GM23338 (cell line): ENCODE data around the gene SLC36A2. TPM values are rescaled to one million over a fixed set of nuclear protein-coding genes. Genes with fewer than 3 reads are reported as not detected.

Experiments used
- ATAC-seq: fragments of 200-7000 bp; cut with Tn5 transposase; 3 replicates; pipeline ENCODE4 v1.9.1; 2020
- DNase-seq: peaks from one replicate; pipeline ENCODE4 v3.0.0-alpha.2; 2015; ENCODE audit warnings: low spot score
- H2AFZ ChIP-seq: fragments of 200-600 bp; sonication (generic); 2 replicates; pipeline ENCODE4 v1.8.0; 2016; ENCODE audit warnings: antibody characterized with exemption, mild to moderate bottlenecking, moderate library complexity
- H3F3A ChIP-seq: fragments of 200-600 bp; sonication (generic); replicated peaks from 2 replicates; pipeline ENCODE4 v1.8.0; 2017; ENCODE audit warnings: antibody characterized with exemption, mixed run types, low read depth
- H3K27ac ChIP-seq: fragments of 200-600 bp; sonication (generic); 2 replicates; pipeline ENCODE4 v1.6.1; 2016; ENCODE audit warnings: low read depth
- H3K27me3 ChIP-seq: fragments of 200-600 bp; sonication (generic); 2 replicates; pipeline ENCODE4 v1.8.0; 2016; ENCODE audit warnings: mild to moderate bottlenecking, mixed run types, moderate library complexity; ENCODE audit not compliant: insufficient read depth
- H3K36me3 ChIP-seq: fragments of 200-600 bp; sonication (generic); 2 replicates; pipeline ENCODE4 v1.8.0; 2016; ENCODE audit warnings: mild to moderate bottlenecking; ENCODE audit not compliant: insufficient read depth
- H3K4me1 ChIP-seq: fragments of 200-600 bp; sonication (generic); 2 replicates; pipeline ENCODE4 v1.8.0; 2016; ENCODE audit warnings: mild to moderate bottlenecking, moderate library complexity; ENCODE audit not compliant: insufficient read depth
- H3K4me2 ChIP-seq: fragments of 200-600 bp; sonication (generic); 2 replicates; pipeline ENCODE4 v1.7.1; 2017; ENCODE audit warnings: mixed run types
- H3K4me3 ChIP-seq: fragments of 200-600 bp; sonication (generic); 2 replicates; pipeline ENCODE4 v1.6.1; 2016; ENCODE audit warnings: mixed run types
- H3K79me2 ChIP-seq: fragments of 200-600 bp; sonication (generic); replicated peaks from 2 replicates; pipeline ENCODE4 v1.8.0; 2017; ENCODE audit warnings: mild to moderate bottlenecking; ENCODE audit not compliant: insufficient read depth
- H3K9me2 ChIP-seq: fragments of 200-600 bp; sonication (generic); 2 replicates; pipeline ENCODE4 v1.8.0; 2017; ENCODE audit not compliant: insufficient read depth
- H4K20me1 ChIP-seq: fragments of 200-600 bp; sonication (generic); replicated peaks from 2 replicates; pipeline ENCODE4 v1.8.0; 2017; ENCODE audit warnings: mild to moderate bottlenecking; ENCODE audit not compliant: insufficient read depth
- H3K27ac Mint-ChIP-seq: 2 replicates; pipeline ENCODE4 v1.8.0; 2020; ENCODE audit warnings: inconsistent platforms, mild to moderate bottlenecking, moderate library complexity, mixed read lengths
- H3K27me3 Mint-ChIP-seq: 3 replicates; pipeline ENCODE4 v1.8.0; 2022; ENCODE audit warnings: low read depth, mild to moderate bottlenecking, moderate library complexity, mixed read lengths, inconsistent platforms; ENCODE audit not compliant: insufficient read depth, poor library complexity
- H3K36me3 Mint-ChIP-seq: 3 replicates; pipeline ENCODE4 v1.8.0; 2021; ENCODE audit warnings: low read depth, mild to moderate bottlenecking, inconsistent platforms, moderate library complexity, mixed read lengths
- H3K4me1 Mint-ChIP-seq: 3 replicates; pipeline ENCODE4 v1.8.0; 2020; ENCODE audit warnings: mild to moderate bottlenecking, inconsistent platforms, mixed read lengths
- H3K4me3 Mint-ChIP-seq: 3 replicates; pipeline ENCODE4 v1.8.0; 2021; ENCODE audit warnings: moderate library complexity, mild to moderate bottlenecking, inconsistent platforms, mixed read lengths
- H3K9me3 Mint-ChIP-seq: 3 replicates; pipeline ENCODE4 v1.8.0; 2020; ENCODE audit warnings: moderate library complexity, mild to moderate bottlenecking, inconsistent platforms, mixed read lengths
- CREB1 ChIP-seq: fragments of 250-450 bp; sonication (Bioruptor Pico); IDR thresholded peaks from 2 replicates; pipeline ENCODE4 v1.5.0; 2020; ENCODE audit warnings: low read depth, mild to moderate bottlenecking, moderate library complexity
- NANOG ChIP-seq: IDR thresholded peaks from 2 replicates; pipeline ENCODE4 v1.6.1; 2016; ENCODE audit warnings: antibody characterized with exemption, borderline replicate concordance
- POLR2AphosphoS5 ChIP-seq: IDR thresholded peaks from 2 replicates; pipeline ENCODE4 v1.6.1; 2016; ENCODE audit warnings: antibody characterized with exemption, low read depth
- STAT1 ChIP-seq: IDR thresholded peaks from one replicate; pipeline ENCODE4 v1.6.1; 2016; ENCODE audit warnings: antibody characterized with exemption; ENCODE audit not compliant: unreplicated experiment
- ZNF114 ChIP-seq: fragments of 250-450 bp; sonication (Bioruptor Pico); IDR thresholded peaks from 2 replicates; pipeline ENCODE4 v1.5.0; 2020; ENCODE audit warnings: mild to moderate bottlenecking, moderate library complexity
- ZNF331 ChIP-seq: fragments of 250-450 bp; sonication (Bioruptor Pico); IDR thresholded peaks from 2 replicates; pipeline ENCODE4 v1.5.0; 2020; ENCODE audit warnings: low read depth, mild to moderate bottlenecking, moderate library complexity
- polyA plus RNA-seq: library from polyadenylated mRNA; unstranded; fragments of >200 nt; fragmentation: Nextera tagmentation; extraction: Ambion mirVana; gene quantifications from 2 replicates; pipeline ENCODE4 v1.2.1, GENCODE V29; 2016
- total RNA-seq: library from RNA; depleted of rRNA; stranded (reverse); fragments of >200 nt; shearing (Covaris generic); gene quantifications from 2 replicates; pipeline ENCODE4 v1.2.3, GENCODE V29; 2014
- TF ChIP-seq, protein P1 (sequence below): IDR thresholded peaks from one replicate; pipeline ENCODE4 v1.6.1; 2018; ENCODE audit warnings: antibody characterized with exemption; ENCODE audit not compliant: unreplicated experiment
- TF ChIP-seq, protein P2 (sequence below), 2 experiments: fragments of 200-600 bp in 1 of 2; sonication (generic) in 1 of 2; conservative IDR thresholded peaks; 2 replicates each; pipeline versions ENCODE4 v1.5.1 to v1.6.1; 2016 to 2017; ENCODE audit warnings: antibody characterized with exemption in 2 of 2, low read depth in 2 of 2, mild to moderate bottlenecking in 2 of 2, moderate library complexity in 1 of 2
- TF ChIP-seq, protein P3 (sequence below): IDR thresholded peaks from 2 replicates; pipeline ENCODE4 v1.6.1; 2016; ENCODE audit warnings: antibody characterized with exemption

SLC36A2 gene
- total and polyA plus RNA-seq, 2 experiments from 2014 or later = 0.08 TPM; not detected in 1

DNA sequence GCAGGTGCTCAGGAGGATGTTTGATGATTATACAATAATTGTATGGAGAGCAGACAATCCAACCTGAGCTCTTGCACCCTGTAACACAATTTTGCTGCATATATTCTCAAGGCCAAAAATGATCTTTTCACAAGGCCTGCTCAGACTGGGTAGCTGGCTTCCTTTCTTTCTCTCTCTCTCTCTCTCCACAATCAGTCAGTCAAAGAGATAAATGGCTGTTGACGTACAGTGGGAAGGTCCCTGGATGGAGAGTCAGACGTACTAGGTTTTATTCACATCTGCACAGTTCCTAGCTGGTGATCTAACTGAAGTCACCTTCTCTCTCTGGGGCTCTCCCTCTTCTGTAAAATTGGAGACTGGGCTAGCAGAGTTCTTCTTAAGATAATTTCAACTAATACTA, 19.8 kb downstream of the SLC36A2 start (continued):
- TF ChIP-seq, protein P1, sequence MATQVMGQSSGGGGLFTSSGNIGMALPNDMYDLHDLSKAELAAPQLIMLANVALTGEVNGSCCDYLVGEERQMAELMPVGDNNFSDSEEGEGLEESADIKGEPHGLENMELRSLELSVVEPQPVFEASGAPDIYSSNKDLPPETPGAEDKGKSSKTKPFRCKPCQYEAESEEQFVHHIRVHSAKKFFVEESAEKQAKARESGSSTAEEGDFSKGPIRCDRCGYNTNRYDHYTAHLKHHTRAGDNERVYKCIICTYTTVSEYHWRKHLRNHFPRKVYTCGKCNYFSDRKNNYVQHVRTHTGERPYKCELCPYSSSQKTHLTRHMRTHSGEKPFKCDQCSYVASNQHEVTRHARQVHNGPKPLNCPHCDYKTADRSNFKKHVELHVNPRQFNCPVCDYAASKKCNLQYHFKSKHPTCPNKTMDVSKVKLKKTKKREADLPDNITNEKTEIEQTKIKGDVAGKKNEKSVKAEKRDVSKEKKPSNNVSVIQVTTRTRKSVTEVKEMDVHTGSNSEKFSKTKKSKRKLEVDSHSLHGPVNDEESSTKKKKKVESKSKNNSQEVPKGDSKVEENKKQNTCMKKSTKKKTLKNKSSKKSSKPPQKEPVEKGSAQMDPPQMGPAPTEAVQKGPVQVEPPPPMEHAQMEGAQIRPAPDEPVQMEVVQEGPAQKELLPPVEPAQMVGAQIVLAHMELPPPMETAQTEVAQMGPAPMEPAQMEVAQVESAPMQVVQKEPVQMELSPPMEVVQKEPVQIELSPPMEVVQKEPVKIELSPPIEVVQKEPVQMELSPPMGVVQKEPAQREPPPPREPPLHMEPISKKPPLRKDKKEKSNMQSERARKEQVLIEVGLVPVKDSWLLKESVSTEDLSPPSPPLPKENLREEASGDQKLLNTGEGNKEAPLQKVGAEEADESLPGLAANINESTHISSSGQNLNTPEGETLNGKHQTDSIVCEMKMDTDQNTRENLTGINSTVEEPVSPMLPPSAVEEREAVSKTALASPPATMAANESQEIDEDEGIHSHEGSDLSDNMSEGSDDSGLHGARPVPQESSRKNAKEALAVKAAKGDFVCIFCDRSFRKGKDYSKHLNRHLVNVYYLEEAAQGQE = no peak
- TF ChIP-seq ZNF114 (CRISPR knock-in tag) = no peak

DNA sequence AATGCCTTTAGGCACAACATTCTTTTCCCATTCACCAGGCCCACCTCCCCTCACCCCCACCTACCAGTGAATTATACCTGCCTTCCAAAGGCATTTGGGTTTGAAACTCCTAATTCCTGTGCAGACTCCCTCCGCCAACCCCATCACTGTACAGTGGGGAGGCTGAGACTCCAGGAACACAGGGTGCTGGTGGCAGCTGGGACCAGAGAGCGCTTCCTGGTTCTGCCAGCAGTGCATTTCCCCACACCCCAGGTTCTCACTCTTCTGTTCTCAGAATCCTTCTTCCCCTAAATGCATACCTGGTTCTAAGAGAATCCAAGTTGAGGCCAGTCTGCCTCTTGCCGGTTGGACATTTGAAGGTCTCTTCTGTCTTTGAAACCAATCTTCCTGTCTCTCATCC, 21.1 kb downstream of the SLC36A2 start:
- Mint-ChIP-seq H3K27ac (no peak overlapping the region), H3K36me3 (no peaks in the 10 kb centered on the region), H3K4me1 (peaks cover 10% of the 10 kb centered on the region), H3K27me3 (peaks cover 8% of the 10 kb centered on the region), H3K4me3 (no peak overlapping the region), H3K9me3 (no peaks in the 10 kb centered on the region)
- Histone ChIP-seq H3K4me3 (no peak overlapping the region), H4K20me1 (no peaks in the 10 kb centered on the region), H3K27me3 (no peaks in the 10 kb centered on the region), H3F3A (no peaks in the 10 kb centered on the region), H3K79me2 (no peaks in the 10 kb centered on the region), H3K4me1 (no peaks in the 10 kb centered on the region), H2AFZ (peak overlapping the region; percentile 60), H3K27ac (no peak overlapping the region), H3K9me2 (peaks cover 11% of the 10 kb centered on the region; the same call in 1 of the 2 replicates), H3K36me3 (no peaks in the 10 kb centered on the region), H3K4me2 (0 out of 2 replicates have a peak overlapping the region, but pooled peaks have one; percentile 17)
- DNase-seq (no peak), ATAC-seq (0 out of 3 replicates have a peak, but pooled peaks have one; percentile 46)
- TF ChIP-seq, protein P2, sequence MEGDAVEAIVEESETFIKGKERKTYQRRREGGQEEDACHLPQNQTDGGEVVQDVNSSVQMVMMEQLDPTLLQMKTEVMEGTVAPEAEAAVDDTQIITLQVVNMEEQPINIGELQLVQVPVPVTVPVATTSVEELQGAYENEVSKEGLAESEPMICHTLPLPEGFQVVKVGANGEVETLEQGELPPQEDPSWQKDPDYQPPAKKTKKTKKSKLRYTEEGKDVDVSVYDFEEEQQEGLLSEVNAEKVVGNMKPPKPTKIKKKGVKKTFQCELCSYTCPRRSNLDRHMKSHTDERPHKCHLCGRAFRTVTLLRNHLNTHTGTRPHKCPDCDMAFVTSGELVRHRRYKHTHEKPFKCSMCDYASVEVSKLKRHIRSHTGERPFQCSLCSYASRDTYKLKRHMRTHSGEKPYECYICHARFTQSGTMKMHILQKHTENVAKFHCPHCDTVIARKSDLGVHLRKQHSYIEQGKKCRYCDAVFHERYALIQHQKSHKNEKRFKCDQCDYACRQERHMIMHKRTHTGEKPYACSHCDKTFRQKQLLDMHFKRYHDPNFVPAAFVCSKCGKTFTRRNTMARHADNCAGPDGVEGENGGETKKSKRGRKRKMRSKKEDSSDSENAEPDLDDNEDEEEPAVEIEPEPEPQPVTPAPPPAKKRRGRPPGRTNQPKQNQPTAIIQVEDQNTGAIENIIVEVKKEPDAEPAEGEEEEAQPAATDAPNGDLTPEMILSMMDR (conservative IDR thresholded peaks at IDR 0.05; ENCODE audit: low read depth in 2 of 2) = no peak
- TF ChIP-seq STAT1 (no peak), CREB1 (CRISPR knock-in tag) (no peak)

DNA sequence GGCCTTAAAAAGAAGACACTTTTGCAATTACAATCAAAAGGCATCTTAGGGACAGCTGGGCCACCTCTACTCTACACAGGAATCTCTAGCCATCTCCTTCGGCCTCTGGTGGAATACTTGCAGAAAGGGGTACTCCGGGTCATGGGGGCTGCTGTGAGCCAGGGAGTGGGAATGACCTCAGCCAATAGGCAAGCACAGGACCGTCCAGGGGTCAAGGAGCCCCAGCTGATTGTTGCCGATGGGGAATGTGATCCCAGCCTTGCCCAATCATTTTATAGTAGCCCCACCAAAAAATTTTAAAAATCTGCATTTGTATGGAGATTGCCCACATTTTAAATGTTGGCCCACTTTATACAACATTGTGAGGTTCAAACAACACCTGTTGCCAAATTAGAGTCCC, 26.9 kb downstream of the SLC36A2 start:
- Mint-ChIP-seq H3K27me3 (peaks cover 7% of the 10 kb centered on the region), H3K9me3 (no peaks in the 10 kb centered on the region), H3K27ac (no peak overlapping the region), H3K36me3 (no peaks in the 10 kb centered on the region), H3K4me3 (no peak overlapping the region), H3K4me1 (peaks cover 7% of the 10 kb centered on the region; the same call in 2 of the 3 replicates)
- Histone ChIP-seq H2AFZ (no peak overlapping the region), H3K36me3 (no peaks in the 10 kb centered on the region), H3K79me2 (no peaks in the 10 kb centered on the region), H3K27ac (no peak overlapping the region), H3K27me3 (no peaks in the 10 kb centered on the region), H3K9me2 (peaks cover 11% of the 10 kb centered on the region; the same call in 1 of the 2 replicates), H3F3A (no peaks in the 10 kb centered on the region), H4K20me1 (no peaks in the 10 kb centered on the region), H3K4me3 (no peak overlapping the region), H3K4me2 (no peak overlapping the region), H3K4me1 (no peaks in the 10 kb centered on the region; the same call in 1 of the 2 replicates)
- ATAC-seq = no peak
- no peak for DNase-seq
- TF ChIP-seq, protein P2 (conservative IDR thresholded peaks at IDR 0.05; ENCODE audit: low read depth in 2 of 2) = no peak
- TF ChIP-seq NANOG (no peak), CREB1 (CRISPR knock-in tag) (no peak), POLR2AphosphoS5 (no peak), ZNF331 (CRISPR knock-in tag) (no peak), STAT1 (no peak)
- TF ChIP-seq, protein P3, sequence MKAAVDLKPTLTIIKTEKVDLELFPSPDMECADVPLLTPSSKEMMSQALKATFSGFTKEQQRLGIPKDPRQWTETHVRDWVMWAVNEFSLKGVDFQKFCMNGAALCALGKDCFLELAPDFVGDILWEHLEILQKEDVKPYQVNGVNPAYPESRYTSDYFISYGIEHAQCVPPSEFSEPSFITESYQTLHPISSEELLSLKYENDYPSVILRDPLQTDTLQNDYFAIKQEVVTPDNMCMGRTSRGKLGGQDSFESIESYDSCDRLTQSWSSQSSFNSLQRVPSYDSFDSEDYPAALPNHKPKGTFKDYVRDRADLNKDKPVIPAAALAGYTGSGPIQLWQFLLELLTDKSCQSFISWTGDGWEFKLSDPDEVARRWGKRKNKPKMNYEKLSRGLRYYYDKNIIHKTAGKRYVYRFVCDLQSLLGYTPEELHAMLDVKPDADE = no peak
